Adrenal gland (tissue), 5 donors: ENCODE data around the gene PGAP2.

Source experiments
- POLR2A ChIP-seq, 2 donors: fragments of 450-650 bp; IDR thresholded peaks; one replicate each; pipeline ENCODE4 v1.6.1; 2017; ENCODE audit warnings: antibody characterized with exemption in 2 of 2, mild to moderate bottlenecking in 2 of 2, moderate library complexity in 1 of 2
- TF ChIP-seq, protein P1 (sequence below), 6 experiments: fragments of 450-650 bp in 4 of 6; fragments of 200-600 bp in 2 of 6; sonication (generic) in 1 of 6; IDR thresholded peaks; 1 replicate in 5 of 6; 2 replicates in 1 of 6; pipeline versions ENCODE4 v1.5.1 to v1.8.0; 2016 to 2021; ENCODE audit warnings: antibody characterized with exemption in 6 of 6, mild to moderate bottlenecking in 2 of 6, moderate library complexity in 1 of 6
- donor health status: DM: no; HTN: no; CAD: no.

DNA sequence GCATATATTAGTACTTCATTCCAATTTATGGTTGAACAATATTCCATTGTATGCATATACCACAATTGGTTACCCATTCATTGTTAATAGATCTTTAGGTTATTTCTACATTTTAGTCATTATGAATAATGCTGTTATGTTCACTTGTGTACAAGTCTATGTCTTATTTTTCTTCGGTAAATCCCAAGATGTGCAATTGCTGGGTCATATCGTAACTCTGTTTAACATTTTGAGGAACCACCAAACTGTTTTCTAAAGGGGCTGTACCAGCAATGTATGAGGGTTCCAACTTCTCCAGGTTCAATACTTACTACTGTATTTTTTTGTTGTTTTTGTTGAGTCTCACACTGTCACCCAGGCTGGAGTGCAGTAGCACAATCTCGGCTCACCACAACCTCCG lies 44.1 kb upstream of the PGAP2 start:
- TF ChIP-seq, protein P1, sequence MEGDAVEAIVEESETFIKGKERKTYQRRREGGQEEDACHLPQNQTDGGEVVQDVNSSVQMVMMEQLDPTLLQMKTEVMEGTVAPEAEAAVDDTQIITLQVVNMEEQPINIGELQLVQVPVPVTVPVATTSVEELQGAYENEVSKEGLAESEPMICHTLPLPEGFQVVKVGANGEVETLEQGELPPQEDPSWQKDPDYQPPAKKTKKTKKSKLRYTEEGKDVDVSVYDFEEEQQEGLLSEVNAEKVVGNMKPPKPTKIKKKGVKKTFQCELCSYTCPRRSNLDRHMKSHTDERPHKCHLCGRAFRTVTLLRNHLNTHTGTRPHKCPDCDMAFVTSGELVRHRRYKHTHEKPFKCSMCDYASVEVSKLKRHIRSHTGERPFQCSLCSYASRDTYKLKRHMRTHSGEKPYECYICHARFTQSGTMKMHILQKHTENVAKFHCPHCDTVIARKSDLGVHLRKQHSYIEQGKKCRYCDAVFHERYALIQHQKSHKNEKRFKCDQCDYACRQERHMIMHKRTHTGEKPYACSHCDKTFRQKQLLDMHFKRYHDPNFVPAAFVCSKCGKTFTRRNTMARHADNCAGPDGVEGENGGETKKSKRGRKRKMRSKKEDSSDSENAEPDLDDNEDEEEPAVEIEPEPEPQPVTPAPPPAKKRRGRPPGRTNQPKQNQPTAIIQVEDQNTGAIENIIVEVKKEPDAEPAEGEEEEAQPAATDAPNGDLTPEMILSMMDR (IDR thresholded peaks at IDR 0.05) = no peak
- no peak for TF ChIP-seq POLR2A (IDR thresholded peaks at IDR 0.05)
